ENCODE results near the gene EPHA3.

DNA sequence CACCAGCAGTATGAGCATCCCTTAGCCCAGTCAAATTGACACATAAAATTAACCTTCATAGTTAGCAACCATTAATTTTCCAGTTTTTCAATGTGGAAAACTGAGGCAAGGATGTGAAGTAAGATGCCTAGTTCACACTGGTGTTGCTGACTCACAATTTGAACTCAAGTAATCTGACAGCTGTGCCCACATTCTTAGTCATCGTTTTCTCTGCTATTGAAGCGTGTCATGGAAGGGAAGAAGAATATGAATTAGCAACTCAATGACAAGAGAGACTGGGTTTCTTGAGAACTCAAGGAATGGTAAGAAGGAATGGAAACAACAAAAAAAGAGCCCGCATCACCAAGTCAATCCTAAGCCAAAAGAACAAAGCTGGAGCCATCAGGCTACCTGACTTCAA lies 261.4 kb downstream of the EPHA3 start:
- TF ChIP-seq, protein P1, sequence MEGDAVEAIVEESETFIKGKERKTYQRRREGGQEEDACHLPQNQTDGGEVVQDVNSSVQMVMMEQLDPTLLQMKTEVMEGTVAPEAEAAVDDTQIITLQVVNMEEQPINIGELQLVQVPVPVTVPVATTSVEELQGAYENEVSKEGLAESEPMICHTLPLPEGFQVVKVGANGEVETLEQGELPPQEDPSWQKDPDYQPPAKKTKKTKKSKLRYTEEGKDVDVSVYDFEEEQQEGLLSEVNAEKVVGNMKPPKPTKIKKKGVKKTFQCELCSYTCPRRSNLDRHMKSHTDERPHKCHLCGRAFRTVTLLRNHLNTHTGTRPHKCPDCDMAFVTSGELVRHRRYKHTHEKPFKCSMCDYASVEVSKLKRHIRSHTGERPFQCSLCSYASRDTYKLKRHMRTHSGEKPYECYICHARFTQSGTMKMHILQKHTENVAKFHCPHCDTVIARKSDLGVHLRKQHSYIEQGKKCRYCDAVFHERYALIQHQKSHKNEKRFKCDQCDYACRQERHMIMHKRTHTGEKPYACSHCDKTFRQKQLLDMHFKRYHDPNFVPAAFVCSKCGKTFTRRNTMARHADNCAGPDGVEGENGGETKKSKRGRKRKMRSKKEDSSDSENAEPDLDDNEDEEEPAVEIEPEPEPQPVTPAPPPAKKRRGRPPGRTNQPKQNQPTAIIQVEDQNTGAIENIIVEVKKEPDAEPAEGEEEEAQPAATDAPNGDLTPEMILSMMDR (conservative IDR thresholded peaks at IDR 0.05; ENCODE audit: low read depth, low read length): no peak
- TF ChIP-seq POLR2A (IDR thresholded peaks at IDR 0.05; ENCODE audit: low read depth, low read length): no peak
- no peak for TF ChIP-seq RAD21 (IDR thresholded peaks at IDR 0.05; ENCODE audit: low read length)
- TF ChIP-seq, protein P2, sequence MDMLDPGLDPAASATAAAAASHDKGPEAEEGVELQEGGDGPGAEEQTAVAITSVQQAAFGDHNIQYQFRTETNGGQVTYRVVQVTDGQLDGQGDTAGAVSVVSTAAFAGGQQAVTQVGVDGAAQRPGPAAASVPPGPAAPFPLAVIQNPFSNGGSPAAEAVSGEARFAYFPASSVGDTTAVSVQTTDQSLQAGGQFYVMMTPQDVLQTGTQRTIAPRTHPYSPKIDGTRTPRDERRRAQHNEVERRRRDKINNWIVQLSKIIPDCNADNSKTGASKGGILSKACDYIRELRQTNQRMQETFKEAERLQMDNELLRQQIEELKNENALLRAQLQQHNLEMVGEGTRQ (IDR thresholded peaks at IDR 0.05; ENCODE audit: low read depth, low read length): no peak
